NCI-H446 (cell line): Measurements from ENCODE around the gene DPH1.
"Not testable (repeated sequence)": the region's sequence is repeated elsewhere in the genome, so short reads cannot be mapped to it uniquely, and the experiment has no call there.

Source experiments
- DNase-seq, 2 experiments: peaks; one replicate each; lab custom pipeline; 2025; lab: John Stamatoyannopoulos, UW

DPH1 gene

GRCh38 chr17:2008332-2009126 lies 21.4 kb upstream of the DPH1 start:
- DNase-seq: no peak

GRCh38 chr17:2009737-2010136 lies 20.2 kb upstream of the DPH1 start:
- DNase-seq: no peak

GRCh38 chr17:2011411-2012371 lies 18.3 kb upstream of the DPH1 start:
- no peak for DNase-seq

GRCh38 chr17:2012499-2012898 lies 17.5 kb upstream of the DPH1 start:
- no peak for DNase-seq

GRCh38 chr17:2013220-2013993 lies 16.5 kb upstream of the DPH1 start:
- not testable (repeated sequence) for DNase-seq

GRCh38 chr17:2013994-2014317 lies 16.0 kb upstream of the DPH1 start:
- no peak for DNase-seq

- DNase-seq: no peak
These were observed 14.6 kb upstream of the DPH1 start for GRCh38 chr17:2015314-2015713.

- no peak for DNase-seq
These were observed 13.5 kb upstream of the DPH1 start for GRCh38 chr17:2016494-2016893.

- DNase-seq: no peak
These were observed 12.5 kb upstream of the DPH1 start for GRCh38 chr17:2017274-2017941.

- DNase-seq: no peak
These were observed 11.0 kb upstream of the DPH1 start for GRCh38 chr17:2018716-2019510.

- no peak for DNase-seq
These were observed 10.2 kb upstream of the DPH1 start for GRCh38 chr17:2019723-2020122.

- DNase-seq: no peak
These were observed 9.2 kb upstream of the DPH1 start for GRCh38 chr17:2020721-2021120.

- DNase-seq: no peak
These were observed 7.2 kb upstream of the DPH1 start for GRCh38 chr17:2022647-2023240.

- no peak for DNase-seq
These were observed 6.7 kb upstream of the DPH1 start for GRCh38 chr17:2023256-2023655.

GRCh38 chr17:2023692-2024571 lies 6.0 kb upstream of the DPH1 start:
- DNase-seq: peak in 1 of 2 experiments; percentile 19

- DNase-seq: no peak
These were observed 5.3 kb upstream of the DPH1 start for GRCh38 chr17:2024572-2025219.

GRCh38 chr17:2025220-2025621 lies 4.7 kb upstream of the DPH1 start, which contains the start of gene RTN4RL1:
TSS of gene RTN4RL1 (minus strand) at chr17:2025334. CDS start at chr17:2024865, 469 bp downstream.
- DNase-seq: no peak

GRCh38 chr17:2025622-2026309 lies 4.2 kb upstream of the DPH1 start:
- no peak for DNase-seq
